RWPE1 (cell line): ENCODE measurements around the gene DERL2.
A peak's percentile ranks its signal among the peaks of the same experiment; 100 is the strongest.

Experiments
- CTCF ChIA-PET: fragments of 350-600 bp; sonication (Branson Sonifier 250); formaldehyde crosslinking; extraction: SDS; loops from one replicate; lab custom pipeline; 2021; lab: Yijun Ruan, JAX
- POLR2A ChIA-PET: fragments of 400-600 bp; formaldehyde crosslinking; extraction: SDS; loops from one replicate; lab custom pipeline; 2020; ENCODE audit warnings: antibody characterized with exemption; ENCODE audit not compliant: low non-redundant PET; lab: Yijun Ruan, JAX
- DNase-seq: peaks from one replicate; pipeline ENCODE4 v3.0.0; 2012; ENCODE audit warnings: low spot score
- H3K27ac ChIP-seq: fragments of 450-650 bp; 2 replicates; pipeline ENCODE4 v1.5.1; 2017
- CTCF ChIP-seq: fragments of 450-650 bp; conservative IDR thresholded peaks from 2 replicates; pipeline ENCODE4 v1.5.1; 2017; ENCODE audit warnings: low read depth, mild to moderate bottlenecking

DERL2 gene

GRCh38 chr17:5530265-5531084 is 44.5 kb upstream of the DERL2 start:
- no peak for DNase-seq
- CTCF ChIA-PET = interaction anchor here (0.6 kb wide), 1 partner anchor 747 kb away, joined by 3 read pairs; no protein-coding TSS in a partner anchor
- no peak overlapping the region for H3K27ac ChIP-seq
- POLR2A ChIA-PET = no interaction called here
- no peak for TF ChIP-seq CTCF

- no peak for TF ChIP-seq CTCF
- POLR2A ChIA-PET = no interaction called here
- DNase-seq = no peak
- peak overlapping the region; percentile 76 for H3K27ac ChIP-seq
- CTCF ChIA-PET = interaction anchor here (0.6 kb wide), 1 partner anchor 204 kb away, joined by 4 read pairs; no protein-coding TSS in a partner anchor
These were observed 41.7 kb upstream of the DERL2 start for GRCh38 chr17:5527601-5528250.

- DNase-seq = peak; percentile 87
- no peak for TF ChIP-seq CTCF
- ChIA-PET POLR2A (no interaction called here), CTCF (interaction anchor here (0.6 kb wide), 3 partner anchors 88 to 1185 kb away, joined by 4 to 5 read pairs (median 5); no protein-coding TSS in a partner anchor)
- peak overlapping the region; percentile 76 for H3K27ac ChIP-seq
These were observed 41.0 kb upstream of the DERL2 start for GRCh38 chr17:5526821-5527598.

- ChIA-PET CTCF (no interaction called here), POLR2A (no interaction called here)
- TF ChIP-seq CTCF = no peak
- no peak for DNase-seq
- H3K27ac ChIP-seq = no peak overlapping the region
These were observed 37.3 kb upstream of the DERL2 start for GRCh38 chr17:5523249-5523648.

- H3K27ac ChIP-seq = no peak overlapping the region
- DNase-seq = no peak
- ChIA-PET CTCF (no interaction called here), POLR2A (no interaction called here)
- TF ChIP-seq CTCF = no peak
These were observed 36.5 kb upstream of the DERL2 start for GRCh38 chr17:5522476-5522875.

- peak; percentile 89 for DNase-seq
- peak overlapping the region; percentile 65 for H3K27ac ChIP-seq
- CTCF ChIA-PET = interaction anchor here (0.5 to 0.6 kb wide), 2 partner anchors 189 to 454 kb away, joined by 3 to 4 read pairs; no protein-coding TSS in a partner anchor
- no peak for TF ChIP-seq CTCF
- POLR2A ChIA-PET = no interaction called here
These were observed 30.2 kb upstream of the DERL2 start for GRCh38 chr17:5516060-5516792.
